Keratinocyte (primary cell): ENCODE measurements around the gene VPS37B. TPM values are rescaled to one million over a fixed set of nuclear protein-coding genes. Genes with fewer than 3 reads are reported as not detected.

Source experiments
- DNase-seq: peaks from one replicate; pipeline ENCODE4 v3.0.0-alpha.2; 2011; ENCODE audit warnings: low read depth, missing footprints, low spot score
- FAIRE-seq: peaks from 2 replicates; lab custom pipeline; 2011; peaks lifted over from hg19 to GRCh38; lab: Jason Lieb, UNC
- H2AFZ ChIP-seq: 2 replicates; pipeline ENCODE4 v1.6.0; 2012; ENCODE audit warnings: low read length, control low read depth, inconsistent platforms; ENCODE audit not compliant: control insufficient read depth
- H3K27ac ChIP-seq: 2 replicates; pipeline ENCODE4 v1.5.1; 2011; ENCODE audit warnings: low read length; ENCODE audit not compliant: control insufficient read depth, insufficient read depth
- H3K27me3 ChIP-seq: 3 replicates; pipeline ENCODE4 v1.6.0; 2011; ENCODE audit warnings: low read length; ENCODE audit not compliant: control insufficient read depth, insufficient read depth; ENCODE audit errors: extremely low read depth
- H3K36me3 ChIP-seq, 2 experiments: 2 replicates in 1 of 2; 3 replicates in 1 of 2; pipeline ENCODE4 v1.5.1; 2011; ENCODE audit warnings: low read length in 2 of 2, mild to moderate bottlenecking in 1 of 2; ENCODE audit not compliant: control insufficient read depth in 2 of 2, insufficient read depth in 2 of 2; ENCODE audit errors: extremely low read depth in 1 of 2
- H3K4me1 ChIP-seq: 3 replicates; pipeline ENCODE4 v1.5.1; 2011; ENCODE audit warnings: low read length; ENCODE audit not compliant: control insufficient read depth, insufficient read depth; ENCODE audit errors: extremely low read depth
- H3K4me2 ChIP-seq: 3 replicates; pipeline ENCODE4 v1.6.0; 2011; ENCODE audit warnings: low read depth, low read length; ENCODE audit not compliant: control insufficient read depth, insufficient read depth; ENCODE audit errors: extremely low read depth
- H3K4me3 ChIP-seq, 3 experiments: fragments of 200-600 bp in 1 of 3; sonication (generic) in 1 of 3; 2 replicates in 2 of 3; 3 replicates in 1 of 3; pipeline ENCODE4 v1.5.1; 2011 to 2016; ENCODE audit warnings: low read length in 3 of 3, mild to moderate bottlenecking in 3 of 3, control low read depth in 2 of 3, inconsistent platforms in 1 of 3, low read depth in 1 of 3, mixed read lengths in 1 of 3, mixed run types in 1 of 3, moderate library complexity in 1 of 3; ENCODE audit not compliant: control insufficient read depth in 2 of 3, insufficient read depth in 2 of 3; ENCODE audit errors: extremely low read depth in 1 of 3
- H3K79me2 ChIP-seq: 2 replicates; pipeline ENCODE4 v1.6.0; 2012; ENCODE audit warnings: low read length; ENCODE audit not compliant: control insufficient read depth, insufficient read depth
- H3K9ac ChIP-seq: 3 replicates; pipeline ENCODE4 v1.6.0; 2011; ENCODE audit warnings: low read length; ENCODE audit not compliant: control insufficient read depth, insufficient read depth; ENCODE audit errors: extremely low read depth
- H3K9me1 ChIP-seq: 3 replicates; pipeline ENCODE4 v1.6.0; 2011; ENCODE audit warnings: low read length; ENCODE audit not compliant: control insufficient read depth, insufficient read depth; ENCODE audit errors: extremely low read depth
- H3K9me3 ChIP-seq: 2 replicates; pipeline ENCODE4 v1.5.1; 2012; ENCODE audit warnings: low read depth, low read length; ENCODE audit not compliant: control insufficient read depth
- H4K20me1 ChIP-seq: 3 replicates; pipeline ENCODE4 v1.6.0; 2011; ENCODE audit warnings: low read length; ENCODE audit not compliant: control insufficient read depth, insufficient read depth; ENCODE audit errors: extremely low read depth
- CTCF ChIP-seq, 3 experiments: IDR thresholded peaks in 1 of 3; conservative IDR thresholded peaks in 1 of 3; optimal IDR thresholded peaks in 1 of 3; 2 replicates in 2 of 3; 3 replicates in 1 of 3; pipeline versions ENCODE3 to v1.5.1; 2011; ENCODE audit warnings: low read length in 3 of 3, mild to moderate bottlenecking in 3 of 3, moderate library complexity in 2 of 3, control low read depth in 1 of 3, inconsistent platforms in 1 of 3; ENCODE audit not compliant: insufficient read depth in 2 of 3; ENCODE audit errors: extremely low read depth in 1 of 3
- EZH2 ChIP-seq: IDR thresholded peaks from one replicate; pipeline ENCODE4 v1.6.1; 2012; ENCODE audit warnings: inconsistent platforms, mild to moderate bottlenecking, low read length, moderate library complexity
- dilution Hi-C: fragments of 300-500 bp; cut with MboI; formaldehyde crosslinking; loops from one replicate; pipeline ENCODE4 v1.7.0; 2020; ENCODE audit warnings: low sequenced_read_pairs; ENCODE audit not compliant: extremely low pct_ligation_motif_present
- polyA plus RNA-seq, 5 experiments: library from polyadenylated mRNA; depleted of rRNA in 3 of 5; stranded (reverse) in 3 of 5; stranded (forward) in 1 of 5; unstranded in 1 of 5; fragments of >200 nt; gene quantifications; 1 replicate in 1 of 5; 2 replicates in 3 of 5; 3 replicates in 1 of 5; pipeline versions ENCODE4 v1.2.1 to v1.2.3, GENCODE V29; 2011 to 2012; ENCODE audit warnings: missing spikeins in 2 of 5, low read depth in 1 of 5, low replicate concordance in 1 of 5

Gene VPS37B
- polyA plus RNA-seq, 1 donor (not counting 4 experiments of a cell fraction or from before 2014, with no cell fraction given): 34.1 TPM

GRCh38 chr12:122875590-122876220 lies 20.2 kb downstream of the VPS37B start:
- Histone ChIP-seq H3K4me2 (no peak overlapping the region), H3K79me2 (peaks cover 100% of the 10 kb centered on the region), H3K9ac (no peak overlapping the region), H3K4me3 (no peak overlapping the region), H3K27ac (peak overlapping the region; percentile 23), H3K9me3 (no peaks in the 10 kb centered on the region), H3K4me1 (peaks cover 41% of the 10 kb centered on the region), H3K36me3 (peaks cover 13 to 46% of the 10 kb centered on the region in 2 experiments), H3K9me1 (peaks cover 6% of the 10 kb centered on the region), H4K20me1 (peaks cover 31% of the 10 kb centered on the region), H3K27me3 (no peaks in the 10 kb centered on the region), H2AFZ (no peak overlapping the region)
- TF ChIP-seq CTCF (optimal IDR thresholded peaks at IDR 0.05 in 1 of 3, IDR thresholded peaks at IDR 0.05 in 1 of 3, conservative IDR thresholded peaks at IDR 0.05 in 1 of 3; ENCODE audit: extremely low read depth in 1 of 3, insufficient read depth in 2 of 3, low read length in 3 of 3) (no peak), EZH2 (no peak)
- FAIRE-seq (no peak), DNase-seq (no peak)
- dilution Hi-C loops: no loop called here

GRCh38 chr12:122874081-122874480 lies 21.8 kb downstream of the VPS37B start:
- TF ChIP-seq EZH2: no peak
- no peak for TF ChIP-seq CTCF (optimal IDR thresholded peaks at IDR 0.05 in 1 of 3, IDR thresholded peaks at IDR 0.05 in 1 of 3, conservative IDR thresholded peaks at IDR 0.05 in 1 of 3; ENCODE audit: extremely low read depth in 1 of 3, insufficient read depth in 2 of 3, low read length in 3 of 3)
- H3K4me3 ChIP-seq: no peak overlapping the region
- peaks cover 6% of the 10 kb centered on the region for H3K9me1 ChIP-seq
- H2AFZ ChIP-seq: no peak overlapping the region
- H3K79me2 ChIP-seq: peaks cover 100% of the 10 kb centered on the region
- DNase-seq: no peak
- FAIRE-seq: no peak
- dilution Hi-C loops: no loop called here
- no peaks in the 10 kb centered on the region for H3K9me3 ChIP-seq
- peaks cover 14 to 47% of the 10 kb centered on the region in 2 experiments for H3K36me3 ChIP-seq
- peaks cover 46% of the 10 kb centered on the region for H3K4me1 ChIP-seq
- peak overlapping the region; percentile 25 for H3K4me2 ChIP-seq
- peaks cover 16% of the 10 kb centered on the region for H4K20me1 ChIP-seq
- H3K9ac ChIP-seq: no peak overlapping the region
- peak overlapping the region; percentile 91 for H3K27ac ChIP-seq
- no peaks in the 10 kb centered on the region for H3K27me3 ChIP-seq
